Ovary (tissue), 9 donors: Measurements from ENCODE around the gene TMPRSS5. TPM values are rescaled to one million over a fixed set of nuclear protein-coding genes. Genes with fewer than 3 reads are reported as not detected.

Source experiments
- DNase-seq, 5 donors: peaks; one replicate each; pipeline ENCODE4 v3.0.0-alpha.2; 2019 to 2020
- H3K27ac ChIP-seq, 2 donors: fragments of 200-600 bp; one replicate each; pipeline versions ENCODE4 v1.5.1 to v1.8.0; 2019 to 2022
- H3K27me3 ChIP-seq: fragments of 200-600 bp; one replicate; pipeline ENCODE4 v1.8.0; 2022
- H3K36me3 ChIP-seq: fragments of 200-600 bp; sonication (generic); one replicate; pipeline ENCODE4 v1.5.1; 2019
- H3K4me1 ChIP-seq: one replicate; pipeline ENCODE4 v1.8.1; 2013; ENCODE audit warnings: mild to moderate bottlenecking, moderate library complexity; ENCODE audit not compliant: insufficient read depth
- H3K4me3 ChIP-seq: fragments of 200-600 bp; sonication (generic); one replicate; pipeline ENCODE4 v1.5.1; 2017
- H3K9me3 ChIP-seq, 2 donors: fragments of 200-600 bp in 1 of 2; sonication (generic) in 1 of 2; one replicate each; pipeline versions ENCODE4 v1.5.1 to v1.8.1; 2013 to 2019; ENCODE audit warnings: mild to moderate bottlenecking in 1 of 2, moderate library complexity in 1 of 2
- EP300 ChIP-seq: sonication (generic); formaldehyde crosslinking; IDR thresholded peaks from one replicate; pipeline ENCODE4 v1.6.1; 2017; ENCODE audit warnings: antibody characterized with exemption
- POLR2A ChIP-seq: fragments of 450-650 bp; IDR thresholded peaks from one replicate; pipeline ENCODE4 v1.6.1; 2017; ENCODE audit warnings: antibody characterized with exemption, mild to moderate bottlenecking, moderate library complexity
- WGBS, 3 donors: extraction: QIAGEN DNeasy Blood & Tissue Kit in 1 of 3; methylation state at CpG; one replicate each; pipeline versions ENCODE4 v1.1.5 to v1.1.7; 2013 to 2017; 5-methylcytosine and 5-hydroxymethylcytosine counted together
- intact Hi-C, 4 donors: fragments of 100-400 bp; cut with DNase I; formaldehyde crosslinking; loops; one replicate each; pipeline versions ENCODE4 v1.11.0 to v1.15.1; 2022 to 2023
- polyA plus RNA-seq, 2 donors: library from polyadenylated mRNA; stranded (reverse); fragments of 200-250 nt in 1 of 2; fragments of 350-450 nt in 1 of 2; fragmentation: Illumina TruSeq in 1 of 2; extraction: RNeasy Lipid Tissue Mini Kit (QIAGEN cat#74804) in 1 of 2; gene quantifications; one replicate each; pipeline ENCODE4 v1.2.3, GENCODE V29; 2013 to 2014
- small RNA-seq: library from RNA; depleted of rRNA; stranded (forward); fragments of <200 nt; gene quantifications from one replicate; pipeline ENCODE3, GENCODE V24; 2016
- total RNA-seq, 7 donors: library from RNA; depleted of rRNA in 2 of 7; stranded (reverse); fragments of >200 nt in 2 of 7; fragmentation: NEBNext Ultra II Directional in 3 of 7; extraction: Animal tissue kit (Norgen Biotek cat#: 25700) in 3 of 7; gene quantifications; one replicate each; pipeline versions ENCODE4 v1.1.0 to v1.2.4, GENCODE V29; 2016 to 2023
- TF ChIP-seq, protein P1 (sequence below), 3 donors: fragments of 450-650 bp in 2 of 3; fragments of 200-600 bp in 1 of 3; IDR thresholded peaks; one replicate each; pipeline versions ENCODE4 v1.5.1 to v1.8.0; 2016 to 2022; ENCODE audit warnings: antibody characterized with exemption in 3 of 3, mild to moderate bottlenecking in 1 of 3
- donor health status: DM: no; HTN: no; CAD: no; lungs with moderate emphysema.
- donor health status: DM: no; HTN: no; CAD: no.
- donor health status: Bipolar disorder and iron deficiency.
- donor health status: DM: yes; HTN: yes; CAD: no.
- donor health status: DM: no; HTN: no; CAD: no.
- donor health status: DM: yes; HTN: yes; CAD: no.

Gene TMPRSS5
- total and polyA plus RNA-seq, 9 donors, result 0.27 to 1.1 (median 0.76) TPM; not detected in 2

DNA sequence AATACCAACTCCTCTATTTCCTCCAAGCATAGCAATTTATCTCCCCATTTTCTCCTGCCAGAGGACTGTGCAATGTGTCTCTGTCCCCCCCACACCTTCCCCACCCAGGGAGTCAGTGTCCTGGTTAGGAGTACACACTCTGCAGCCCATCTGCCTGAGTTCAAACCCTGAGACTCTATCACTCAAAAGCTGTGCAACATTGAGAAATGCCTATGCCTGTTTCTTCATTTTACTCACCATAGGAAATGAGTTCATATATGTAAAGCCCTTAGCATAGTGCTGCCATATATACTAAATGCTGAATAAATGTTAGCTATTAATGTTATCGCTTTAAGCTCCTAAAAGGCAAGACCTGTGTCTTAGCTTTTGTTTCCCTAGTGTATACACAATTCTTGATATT is 64.0 kb downstream of the TMPRSS5 start:
- no peak overlapping the region for H3K4me3 ChIP-seq
- TF ChIP-seq POLR2A (no peak), EP300 (no peak)
- TF ChIP-seq, protein P1, sequence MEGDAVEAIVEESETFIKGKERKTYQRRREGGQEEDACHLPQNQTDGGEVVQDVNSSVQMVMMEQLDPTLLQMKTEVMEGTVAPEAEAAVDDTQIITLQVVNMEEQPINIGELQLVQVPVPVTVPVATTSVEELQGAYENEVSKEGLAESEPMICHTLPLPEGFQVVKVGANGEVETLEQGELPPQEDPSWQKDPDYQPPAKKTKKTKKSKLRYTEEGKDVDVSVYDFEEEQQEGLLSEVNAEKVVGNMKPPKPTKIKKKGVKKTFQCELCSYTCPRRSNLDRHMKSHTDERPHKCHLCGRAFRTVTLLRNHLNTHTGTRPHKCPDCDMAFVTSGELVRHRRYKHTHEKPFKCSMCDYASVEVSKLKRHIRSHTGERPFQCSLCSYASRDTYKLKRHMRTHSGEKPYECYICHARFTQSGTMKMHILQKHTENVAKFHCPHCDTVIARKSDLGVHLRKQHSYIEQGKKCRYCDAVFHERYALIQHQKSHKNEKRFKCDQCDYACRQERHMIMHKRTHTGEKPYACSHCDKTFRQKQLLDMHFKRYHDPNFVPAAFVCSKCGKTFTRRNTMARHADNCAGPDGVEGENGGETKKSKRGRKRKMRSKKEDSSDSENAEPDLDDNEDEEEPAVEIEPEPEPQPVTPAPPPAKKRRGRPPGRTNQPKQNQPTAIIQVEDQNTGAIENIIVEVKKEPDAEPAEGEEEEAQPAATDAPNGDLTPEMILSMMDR (IDR thresholded peaks at IDR 0.05), result no peak
- no peak overlapping the region for H3K27ac ChIP-seq
- H3K27me3 ChIP-seq, result no peaks in the 10 kb centered on the region
- WGBS, 3 donors, result 94 to 99% (median 98%) methylated on average over 1 of the region's 1 CpG
- H3K36me3 ChIP-seq, result no peaks in the 10 kb centered on the region
- no peaks in the 10 kb centered on the region for H3K4me1 ChIP-seq
- H3K9me3 ChIP-seq, result no peaks in the 10 kb centered on the region
- intact Hi-C loops, result no loop called here
- no peak for DNase-seq

DNA sequence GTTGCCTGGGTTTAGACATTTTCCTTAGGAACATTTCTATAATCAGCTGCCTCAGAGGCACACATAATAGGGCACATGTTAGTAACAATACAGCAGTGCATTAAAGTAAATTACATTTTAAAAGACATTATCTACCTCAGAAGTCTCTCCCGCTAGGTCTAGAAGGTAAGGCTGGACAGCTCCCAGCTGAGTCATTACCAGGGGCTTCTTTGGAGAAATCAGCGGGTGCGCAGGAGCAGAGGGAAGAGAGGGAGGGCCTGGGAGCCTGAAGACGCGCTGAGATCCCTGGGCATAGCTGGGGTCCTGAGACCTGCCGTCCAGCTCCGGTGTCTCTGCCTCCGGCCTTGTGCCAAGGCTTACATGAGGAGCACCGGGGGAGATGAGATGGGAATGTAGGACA is 67.7 kb downstream of the TMPRSS5 start:
- TF ChIP-seq POLR2A, result no peak
- no peak for DNase-seq
- H3K9me3 ChIP-seq, result no peaks in the 10 kb centered on the region
- no peaks in the 10 kb centered on the region for H3K36me3 ChIP-seq
- H3K4me1 ChIP-seq, result no peaks in the 10 kb centered on the region
- 63 to 70% (median 67%) methylated on average over 9 of the region's 9 CpGs for WGBS, 3 donors
- H3K27me3 ChIP-seq, result no peaks in the 10 kb centered on the region
- H3K27ac ChIP-seq, result no peak overlapping the region
- no peak overlapping the region for H3K4me3 ChIP-seq
- intact Hi-C loops, result no loop called here

DNA sequence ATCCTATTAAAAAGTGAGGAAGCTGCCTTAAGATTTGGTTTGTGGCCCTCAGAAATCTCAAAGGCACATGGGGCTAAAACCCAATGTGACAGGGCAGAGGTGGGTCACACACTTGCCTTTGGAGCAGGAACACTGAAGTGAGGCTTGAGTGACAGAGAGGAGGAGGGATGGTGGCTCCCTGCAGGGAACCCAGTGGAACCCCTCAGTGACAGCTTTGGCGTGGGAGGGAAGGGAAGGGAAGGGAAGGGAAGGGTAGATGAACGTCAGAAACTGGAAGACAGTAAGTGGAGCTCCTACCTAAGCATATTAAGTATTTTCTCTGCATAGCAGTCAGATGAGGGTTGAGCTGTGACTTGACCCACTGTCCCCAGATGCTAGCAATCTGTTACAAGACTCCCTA is 68.5 kb downstream of the TMPRSS5 start:
- intact Hi-C loops, result no loop called here
- H3K4me1 ChIP-seq, result no peaks in the 10 kb centered on the region
- TF ChIP-seq, protein P1 (IDR thresholded peaks at IDR 0.05), result no peak
- TF ChIP-seq EP300, result no peak

More for the DNA sequence above, 68.5 kb downstream of the TMPRSS5 start:
- 45 to 52% (median 49%) methylated on average over 2 of the region's 2 CpGs for WGBS, 3 donors
- DNase-seq, result no peak
- Histone ChIP-seq H3K27ac (no peak overlapping the region), H3K4me3 (no peak overlapping the region), H3K27me3 (no peaks in the 10 kb centered on the region), H3K9me3 (no peaks in the 10 kb centered on the region), H3K36me3 (no peaks in the 10 kb centered on the region)

Small RNA genes lying within 50 kb of the gene (small RNA-seq; reads per million reads assigned to genes)
- gene RPS29P19, result not detected

Other genes with a start within 250 kb of the TMPRSS5 start
- gene DRD2, start 230.9 kb downstream of the TMPRSS5 start, total RNA-seq, result 1 to 10 TPM in 1 of 7 donors, under 1 TPM in 4, not detected in 2; 0.15 to 1.0 (median 0.38) TPM
- under 1 TPM; 0.02 to 0.07 TPM for gene DRD2, start 230.9 kb downstream of the TMPRSS5 start, polyA plus RNA-seq
- 10 to 100 TPM in 4 of 7 donors, 1 to 10 TPM in 3; 8.9 to 12.6 (median 11.7) TPM for gene ZW10, start 67.4 kb upstream of the TMPRSS5 start, total RNA-seq
- gene ZW10, start 67.4 kb upstream of the TMPRSS5 start, polyA plus RNA-seq, result 10 to 100 TPM in 1 of 2 donors, 1 to 10 TPM in 1; 7.0 to 11.8 TPM
- not detected for gene CLDN25, start 73.5 kb upstream of the TMPRSS5 start, total RNA-seq
- gene CLDN25, start 73.5 kb upstream of the TMPRSS5 start, polyA plus RNA-seq, result not detected
- 10 to 100 TPM; 13.5 to 29.5 (median 23.4) TPM for gene USP28, start 169.3 kb upstream of the TMPRSS5 start, total RNA-seq
- 10 to 100 TPM; 11.0 to 25.2 TPM for gene USP28, start 169.3 kb upstream of the TMPRSS5 start, polyA plus RNA-seq
- not detected for gene HTR3B, start 198.5 kb upstream of the TMPRSS5 start, total RNA-seq
- not detected for gene HTR3B, start 198.5 kb upstream of the TMPRSS5 start, polyA plus RNA-seq